Lung microvascular endothelial cell (primary cell): ENCODE data around the gene HNRNPUL2. TPM values are rescaled to one million over a fixed set of nuclear protein-coding genes. Genes with fewer than 3 reads are reported as not detected.
"Not testable (repeated sequence)": the region's sequence is repeated elsewhere in the genome, so short reads cannot be mapped to it uniquely, and the experiment has no call there.

ENCODE experiments used
- DNase-seq, 2 donors: peaks; one replicate each; pipeline versions ENCODE4 v3.0.0 to v3.0.0-alpha.2; 2010; ENCODE audit warnings: low read depth in 2 of 2
- total RNA-seq: library from RNA; depleted of rRNA; stranded (reverse); fragments of >200 nt; gene quantifications from 2 replicates; pipeline ENCODE4 v1.2.1, GENCODE V29; 2014

The HNRNPUL2 gene
- total RNA-seq, result 7.0 and 9.7 TPM in 2 replicates

DNA sequence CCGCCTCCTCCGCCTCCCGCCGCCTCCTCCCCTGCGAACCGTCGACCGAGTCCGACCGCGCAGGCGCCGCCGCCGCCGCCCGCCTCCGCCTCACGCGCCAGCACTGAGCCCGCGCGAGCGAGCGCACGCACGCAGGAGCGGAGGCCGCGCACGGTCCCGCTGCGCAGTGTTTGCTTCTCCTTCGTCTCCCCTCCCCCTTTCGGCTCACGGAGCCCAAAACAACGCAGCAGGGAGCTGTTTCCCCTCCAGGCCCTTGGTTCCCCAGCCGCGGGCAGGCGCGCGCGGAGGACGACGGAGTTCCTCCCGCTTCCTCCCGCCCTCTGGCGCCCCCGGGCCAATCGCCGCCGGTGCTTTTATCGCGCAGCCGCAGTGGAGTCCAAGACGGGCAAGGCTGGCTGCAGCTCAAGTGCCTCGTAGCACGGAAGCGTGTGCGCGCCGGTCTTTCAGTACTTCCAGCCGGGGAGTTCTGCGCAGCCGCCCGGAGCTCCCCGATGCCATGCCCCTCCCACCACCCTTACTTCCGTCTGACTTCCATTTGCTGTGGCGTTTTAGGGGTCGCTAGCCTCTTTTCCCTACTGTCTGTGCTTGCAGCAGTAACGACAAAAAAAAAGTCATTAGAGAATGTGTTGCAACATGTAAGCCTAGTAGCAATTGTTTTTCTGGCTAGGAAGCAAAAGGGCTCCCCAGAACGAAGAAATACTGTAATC lies at the start of gene HNRNPUL2:
HNRNPUL2 (minus strand) TSS at position 293 of the 707 bp plus-strand sequence. CDS start 301 bp downstream, outside the sequence.
- DNase-seq, result peak; percentile 100

DNA sequence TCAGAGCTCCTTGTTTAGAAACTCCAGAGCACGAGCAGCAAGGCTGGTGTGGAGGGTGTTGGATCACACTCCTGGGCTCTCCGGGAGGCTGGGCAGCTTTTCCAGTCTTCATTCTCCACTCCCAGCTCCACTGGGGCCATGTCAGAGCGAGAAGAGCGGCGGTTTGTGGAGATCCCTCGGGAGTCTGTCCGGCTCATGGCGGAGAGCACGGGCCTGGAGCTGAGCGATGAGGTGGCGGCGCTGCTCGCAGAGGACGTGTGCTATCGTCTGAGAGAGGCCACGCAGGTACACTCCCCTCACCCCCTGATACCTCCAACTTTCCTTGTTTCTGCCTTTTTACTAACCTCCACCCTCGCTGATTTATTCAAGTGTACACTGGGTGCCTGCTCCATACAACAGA lies 48.4 kb upstream of the HNRNPUL2 start:
- no peak for DNase-seq

DNA sequence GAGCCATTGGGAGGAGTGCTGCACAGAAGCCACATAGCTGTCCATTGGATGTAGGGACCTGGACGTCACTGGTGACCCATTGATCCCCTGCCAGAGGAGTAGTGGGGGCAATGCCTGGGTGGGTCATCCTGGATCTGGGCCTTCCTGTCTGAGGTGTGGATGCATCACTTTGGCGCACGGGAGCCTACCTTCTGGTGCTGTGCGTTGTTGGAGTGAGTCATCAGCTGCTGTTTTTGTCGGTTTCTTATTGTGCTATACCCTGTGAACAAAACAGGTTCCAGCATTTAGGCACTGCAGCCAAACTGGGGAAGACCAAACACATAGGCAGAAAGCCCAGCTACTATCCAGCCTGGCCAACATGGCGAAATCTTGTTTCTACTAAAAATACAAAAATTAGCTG lies 47.1 kb upstream of the HNRNPUL2 start:
- DNase-seq, result peak; percentile 20 to 57

DNA sequence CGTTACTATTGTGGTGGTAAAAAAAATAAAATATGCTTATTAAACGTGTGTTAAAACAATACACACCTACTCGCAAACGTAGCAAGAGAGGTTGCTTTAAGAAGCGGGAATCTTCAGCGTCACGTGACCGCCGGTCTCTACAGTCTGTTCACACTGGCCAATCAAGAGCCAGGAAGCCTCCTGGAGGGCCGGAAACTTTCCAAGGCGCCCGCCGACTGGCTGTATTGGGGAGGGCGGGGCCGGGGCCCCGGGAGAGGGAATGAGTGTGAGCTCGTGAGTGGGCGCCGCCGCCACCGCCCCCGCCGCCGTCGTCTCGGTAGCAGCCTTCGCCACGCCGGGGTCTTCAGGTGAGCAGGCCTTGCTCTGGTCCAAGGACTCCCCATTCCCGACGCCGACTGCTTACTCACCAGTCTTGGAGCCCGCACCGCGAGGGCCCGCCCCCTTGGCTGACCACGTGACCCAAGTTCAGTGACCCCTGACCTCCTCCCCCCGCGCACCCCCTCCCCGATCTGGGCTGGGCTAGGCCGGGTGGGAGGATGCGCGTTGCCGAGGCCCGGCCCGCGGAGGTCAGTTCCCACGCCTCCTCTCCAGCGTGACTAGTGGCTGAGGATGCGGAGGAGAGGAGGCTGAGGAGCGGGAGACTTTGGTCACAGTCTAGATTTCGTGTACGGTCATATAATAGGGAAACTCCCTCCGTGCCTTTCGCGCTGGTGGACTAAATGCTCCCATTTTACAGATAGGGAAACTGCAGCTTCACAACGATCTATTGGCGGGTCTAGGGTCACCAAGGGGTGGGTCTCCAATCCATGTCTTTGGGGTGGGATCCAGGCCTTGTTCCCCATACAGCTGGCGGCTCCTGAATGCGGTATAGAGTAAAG lies 44.1 kb upstream of the HNRNPUL2 start, which contains the start of gene TAF6L:
TAF6L (plus strand) TSS at position 253 of the 878 bp plus-strand sequence. CDS start 4,388 bp downstream, outside the sequence.
- peak; percentile 95 to 98 for DNase-seq

DNA sequence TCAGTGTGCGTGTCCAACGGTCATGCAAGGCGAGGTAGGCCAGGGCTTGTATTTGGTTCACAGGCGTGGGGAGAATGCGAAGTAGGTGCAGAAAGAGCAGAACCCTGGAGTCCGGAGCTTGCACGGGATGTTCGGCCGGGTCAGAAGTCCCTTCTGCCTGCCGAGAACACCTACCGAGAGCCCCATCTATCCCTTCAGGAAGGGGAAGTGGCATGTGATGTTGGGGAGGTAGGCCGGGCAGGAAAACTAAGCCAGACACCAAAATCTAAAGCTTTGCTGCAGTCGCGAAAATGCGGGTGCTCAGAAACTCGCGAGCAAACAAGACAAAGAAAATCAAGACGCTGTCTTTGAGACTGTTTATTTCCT lies 43.5 kb upstream of the HNRNPUL2 start:
- DNase-seq, result peak in 1 of 2 donors; percentile 59

DNA sequence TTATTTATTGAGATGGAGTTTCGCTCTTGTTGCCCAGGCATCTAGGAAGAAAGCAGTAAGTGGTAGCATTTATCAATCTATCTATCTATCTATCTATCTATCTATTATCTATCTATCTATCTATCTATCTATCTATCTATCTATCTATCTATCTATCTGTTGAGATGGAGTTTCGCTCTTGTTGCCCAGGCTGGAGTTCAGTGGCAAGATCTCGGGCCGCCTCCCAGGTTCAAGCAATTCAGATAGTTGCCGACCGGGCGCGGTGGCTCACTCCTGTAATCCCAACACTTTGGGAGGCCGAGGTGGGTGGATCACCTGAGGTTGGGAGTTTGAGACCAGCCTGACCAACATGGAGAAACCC lies 33.6 kb upstream of the HNRNPUL2 start:
- DNase-seq, result not testable (repeated sequence)

DNA sequence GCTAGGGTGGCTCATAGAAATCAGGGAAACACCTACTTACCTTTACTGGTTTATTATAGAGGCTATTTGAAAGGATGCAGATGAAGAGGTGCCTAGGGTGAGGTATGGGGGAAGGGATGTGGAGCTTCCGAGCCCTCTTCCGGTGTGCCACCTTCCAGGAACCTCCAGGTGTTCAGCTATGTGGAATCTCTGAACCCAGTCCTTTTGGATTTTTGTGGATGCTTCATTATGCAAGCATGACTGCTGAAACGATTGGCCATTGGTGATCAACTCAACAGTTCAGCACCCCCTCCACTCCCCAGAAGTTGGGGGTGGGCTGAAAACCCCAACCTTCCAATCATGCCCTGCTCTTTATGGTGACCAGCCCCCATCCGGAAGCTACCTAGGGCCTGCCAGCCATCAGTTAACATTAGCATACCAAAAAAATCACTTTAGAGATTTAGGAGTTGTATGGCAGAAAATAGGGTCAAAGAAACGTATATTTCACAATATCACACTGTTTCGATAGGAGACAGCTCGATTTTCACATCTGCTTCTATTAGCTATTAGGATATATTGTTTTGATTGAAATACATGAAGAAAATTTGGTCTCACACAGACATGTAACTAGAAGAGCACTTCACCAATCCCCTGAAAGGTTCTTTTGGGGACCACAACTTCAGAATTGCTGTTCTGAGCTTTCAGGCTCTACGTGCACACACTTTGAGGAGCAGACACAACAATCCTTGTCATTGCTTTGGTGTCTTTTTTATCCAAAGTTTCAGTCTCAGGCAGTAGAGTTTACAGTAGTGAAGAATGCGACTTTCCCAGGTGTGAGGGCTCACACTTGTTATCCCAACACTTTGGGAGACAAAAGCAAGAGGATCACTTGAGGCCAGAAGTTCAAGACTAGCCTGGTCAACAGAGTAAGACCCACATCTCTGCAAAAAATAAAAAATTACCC lies 30.9 kb upstream of the HNRNPUL2 start:
- no peak for DNase-seq

DNA sequence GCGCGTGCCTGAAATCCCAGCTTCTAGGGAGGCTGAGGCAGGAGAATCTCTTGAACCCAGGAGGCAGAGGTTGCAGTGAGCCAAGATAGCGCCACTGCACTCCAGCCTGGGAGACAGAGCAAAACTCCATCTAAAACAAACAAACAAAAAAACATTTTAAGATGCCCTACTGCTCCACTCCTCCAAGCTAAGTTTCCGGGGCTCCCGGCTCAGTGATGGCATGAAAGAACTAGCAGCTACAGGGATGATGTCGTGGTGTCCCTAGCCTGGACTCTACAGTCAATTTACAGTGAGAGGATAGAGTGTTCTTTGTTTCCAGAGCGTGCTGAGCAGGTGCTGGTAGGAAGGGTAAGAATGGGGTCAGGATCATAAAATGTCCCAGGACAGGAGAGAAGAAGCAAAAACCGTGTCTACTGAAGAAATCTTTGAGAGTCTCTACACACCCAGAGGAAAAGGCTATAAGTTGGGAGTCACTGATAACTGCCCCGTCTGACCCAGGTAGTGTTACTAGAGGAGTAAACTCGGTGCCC lies 27.9 kb upstream of the HNRNPUL2 start:
- DNase-seq, result no peak

DNA sequence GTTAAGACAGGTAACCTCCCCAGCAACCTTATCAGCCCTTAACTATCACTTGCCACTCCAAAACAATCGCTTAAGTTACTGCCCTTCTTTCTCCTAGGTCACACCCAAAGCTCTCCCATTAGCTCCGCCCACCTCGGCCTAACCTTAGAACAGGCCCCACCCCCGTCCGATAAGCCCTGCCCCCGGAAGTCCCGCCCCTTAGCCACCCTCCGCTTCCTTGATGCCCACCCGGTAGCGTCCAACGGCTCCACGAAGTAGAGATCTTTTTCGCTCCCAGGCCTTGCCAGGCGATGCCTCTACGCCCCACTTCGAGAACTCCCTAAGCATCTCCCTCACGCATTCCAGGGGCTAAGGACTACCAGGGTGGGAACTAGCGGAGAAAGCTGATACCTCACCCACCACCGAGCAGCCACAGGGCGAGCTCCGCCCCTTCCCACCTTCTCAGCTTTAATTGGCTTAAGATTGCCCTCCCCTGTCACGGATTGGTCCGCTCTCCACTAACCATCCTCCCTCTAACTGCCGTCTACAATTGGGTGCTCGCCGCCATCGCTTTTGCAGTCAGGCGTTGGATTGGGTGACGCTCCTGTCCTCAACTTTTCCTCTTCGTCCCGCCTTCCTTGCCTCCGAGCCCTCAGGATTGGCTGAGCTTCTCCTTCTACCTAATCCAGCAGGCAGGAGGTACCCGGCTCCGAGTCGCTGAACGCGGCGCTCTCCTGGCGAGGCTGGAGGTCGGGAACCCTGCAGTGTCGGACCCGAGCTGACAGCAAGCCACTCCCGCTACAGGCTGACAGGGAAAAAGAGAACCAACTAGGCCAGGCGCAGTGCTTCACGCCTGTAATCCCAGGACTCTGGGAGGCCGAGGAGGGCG lies 26.7 kb upstream of the HNRNPUL2 start, which contains the start of gene ZBTB3:
ZBTB3 (minus strand) TSS at position 425 of the 868 bp plus-strand sequence. CDS start 496 bp downstream, outside the sequence.
- DNase-seq, result peak; percentile 100

DNA sequence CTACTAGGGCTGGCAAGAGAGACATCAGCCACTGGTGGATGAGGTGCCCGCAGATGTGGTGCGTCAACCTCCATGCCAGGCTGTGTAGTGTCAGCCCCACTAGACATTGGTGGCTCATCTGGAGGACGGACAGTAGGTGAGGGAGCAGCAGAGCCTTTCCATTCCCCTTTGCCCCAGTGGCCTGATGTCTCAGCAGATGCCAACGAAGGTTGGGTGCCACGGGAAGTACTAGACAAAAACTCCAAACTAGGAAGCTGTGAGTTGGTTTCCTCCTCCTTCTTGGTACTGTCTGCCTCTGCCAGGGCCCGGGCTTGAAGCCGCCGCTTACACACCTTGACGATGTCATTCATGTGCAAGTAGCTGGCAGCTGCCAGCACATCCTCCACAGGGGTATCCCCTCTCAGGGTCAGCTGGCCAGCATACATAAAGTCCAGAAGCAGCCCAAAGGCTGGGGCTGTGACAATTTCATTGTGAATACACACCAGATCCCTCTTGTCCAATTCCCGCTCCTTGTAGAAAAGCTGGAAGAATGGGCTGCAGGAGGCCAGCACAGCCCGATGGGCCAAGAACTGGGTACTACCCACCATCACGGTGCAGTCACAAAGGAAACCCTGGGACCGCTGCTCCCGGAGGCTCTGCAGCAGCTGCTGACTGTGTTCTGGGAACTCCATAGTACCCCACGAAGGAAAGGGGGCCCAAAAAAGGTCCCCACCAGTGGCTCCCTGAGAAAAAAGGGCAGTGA lies 25.9 kb upstream of the HNRNPUL2 start:
- no peak for DNase-seq

DNA sequence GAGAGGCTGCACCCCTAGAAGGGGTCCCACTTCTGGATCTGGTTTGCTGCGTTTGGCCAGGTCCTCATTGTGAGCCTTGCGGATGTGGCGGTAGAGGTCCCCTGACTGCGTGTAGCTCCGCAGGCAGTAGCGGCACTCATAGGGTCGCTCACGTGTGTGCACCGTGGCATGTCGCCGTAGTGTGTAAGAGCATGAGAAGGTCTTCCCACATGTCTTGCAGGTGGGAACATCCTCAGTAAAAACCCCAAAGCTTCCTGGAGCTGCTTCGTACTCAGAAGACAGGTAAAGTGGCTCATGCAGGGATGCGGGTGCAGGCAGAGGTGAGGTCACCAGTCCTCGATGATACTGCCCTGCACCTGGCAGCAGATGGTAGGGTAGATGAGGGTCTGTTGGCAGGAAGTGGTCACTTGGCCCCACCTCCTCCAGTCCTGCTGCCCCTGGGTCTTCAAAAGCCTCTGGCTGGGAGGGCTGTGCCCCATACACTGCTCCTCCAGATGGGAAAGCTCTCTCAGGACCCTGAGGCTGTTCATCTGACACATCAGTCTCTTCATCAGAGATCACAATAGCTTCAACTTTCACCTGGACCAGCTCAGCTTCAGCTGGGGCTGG lies 25.0 kb upstream of the HNRNPUL2 start:
- DNase-seq, result no peak

DNA sequence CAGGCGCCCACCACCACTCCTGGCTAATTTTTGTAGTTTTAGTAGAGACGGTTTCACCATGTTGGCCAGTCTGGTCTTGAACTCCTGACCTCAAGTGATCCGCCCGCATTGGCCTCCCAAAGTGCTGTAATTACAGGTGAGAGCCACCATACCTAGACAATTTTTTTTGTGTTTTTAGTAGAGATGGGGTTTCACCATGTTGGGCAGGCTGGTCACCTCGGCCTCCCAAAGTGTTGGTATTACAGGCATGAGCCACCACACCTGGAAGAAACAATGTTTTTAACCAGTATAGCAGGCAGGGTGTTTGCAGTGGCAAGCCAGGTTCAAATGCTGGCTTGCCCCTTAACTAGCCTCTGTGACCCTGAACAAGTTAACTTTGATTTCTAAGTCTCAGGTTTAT lies 22.7 kb upstream of the HNRNPUL2 start:
- not testable (repeated sequence) for DNase-seq

DNA sequence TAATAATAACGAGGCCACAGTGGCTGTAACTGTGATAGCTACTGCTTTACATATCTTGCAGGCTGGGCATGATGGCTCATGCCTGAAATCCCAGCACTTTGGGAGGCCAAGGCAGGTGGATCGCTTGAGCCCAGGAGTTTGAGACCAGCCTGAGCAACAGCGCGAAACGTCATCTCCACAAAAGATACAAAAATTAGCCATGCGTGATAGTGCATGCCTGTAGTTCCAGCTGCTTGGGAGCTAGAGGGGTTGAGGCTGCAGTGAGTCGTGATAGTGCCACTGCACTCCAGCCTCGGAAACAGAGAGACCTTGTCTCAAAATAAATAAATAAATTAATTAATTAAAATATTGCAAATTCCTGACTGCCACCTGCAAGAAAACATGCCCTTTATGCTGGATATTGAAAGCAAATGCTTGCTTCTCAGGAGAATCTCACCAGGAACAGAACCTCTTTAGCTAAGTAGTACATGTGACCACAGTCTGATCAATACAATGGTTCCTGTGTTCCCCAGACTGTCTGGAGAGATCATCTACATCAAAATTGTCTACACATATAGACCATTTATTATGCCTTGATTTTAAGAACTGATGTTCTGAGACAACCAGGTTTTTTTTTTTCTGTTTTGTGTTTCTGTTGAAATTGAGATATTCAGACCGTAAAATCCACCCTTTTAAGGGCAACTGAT lies 20.4 kb upstream of the HNRNPUL2 start:
- no peak for DNase-seq

DNA sequence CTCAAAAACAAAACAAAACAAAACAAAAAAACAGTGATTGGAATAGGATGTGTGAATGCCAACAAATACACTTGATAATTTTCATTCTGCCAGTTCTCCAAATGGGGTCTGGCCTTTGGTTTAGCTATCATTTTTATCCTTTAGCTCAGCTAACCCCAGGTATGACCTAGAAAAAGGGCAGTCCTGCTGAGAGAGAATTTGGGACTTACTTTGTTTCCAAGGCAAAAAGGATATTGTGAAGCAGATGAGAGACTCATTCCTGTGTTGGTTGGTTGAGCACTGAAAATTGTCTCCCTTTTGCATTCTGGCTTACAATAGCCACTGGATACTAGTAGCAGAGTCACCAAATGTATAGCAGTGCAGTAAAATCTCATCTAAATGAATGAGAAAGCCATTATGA lies 9.9 kb upstream of the HNRNPUL2 start:
- DNase-seq, result no peak

DNA sequence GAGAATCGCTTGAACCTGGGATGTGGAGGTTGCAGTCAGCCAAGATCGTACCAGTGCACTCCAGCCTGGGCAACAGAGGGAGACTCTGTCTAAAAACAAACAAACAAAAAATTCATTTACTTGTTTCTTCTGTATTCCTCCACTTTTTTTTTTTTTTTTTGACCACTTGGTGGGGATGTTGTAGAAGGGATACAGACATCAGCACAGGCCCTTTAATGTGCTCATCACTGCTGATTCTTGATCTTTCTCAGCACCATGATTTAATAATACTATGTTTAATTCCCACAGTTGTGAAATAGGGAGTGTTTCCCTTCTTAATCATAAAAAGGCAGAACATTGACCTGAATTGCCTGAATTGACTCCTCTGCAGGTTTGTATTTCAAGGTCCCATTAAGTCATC lies 5.6 kb upstream of the HNRNPUL2 start:
- DNase-seq, result peak; percentile 28 to 45

DNA sequence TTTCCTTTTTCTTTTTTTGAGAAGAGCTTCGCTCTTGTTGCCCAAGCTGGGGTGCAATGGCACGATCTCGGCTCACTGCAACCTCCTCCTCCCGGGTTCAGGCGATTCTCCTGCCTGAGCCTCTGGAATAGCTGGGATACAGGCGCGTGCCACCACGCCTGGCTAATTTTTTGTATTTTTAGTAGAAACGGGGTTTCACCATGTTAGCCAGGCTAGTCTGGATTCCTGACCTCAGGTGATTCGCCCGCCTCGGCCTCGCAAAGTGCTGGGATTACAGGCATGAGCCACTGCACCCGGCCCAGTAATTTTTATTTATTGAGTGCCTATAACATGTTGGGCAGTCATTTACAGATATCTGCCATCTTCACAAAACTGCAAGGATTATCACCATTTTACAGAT lies 2.8 kb upstream of the HNRNPUL2 start:
- not testable (repeated sequence) for DNase-seq

DNA sequence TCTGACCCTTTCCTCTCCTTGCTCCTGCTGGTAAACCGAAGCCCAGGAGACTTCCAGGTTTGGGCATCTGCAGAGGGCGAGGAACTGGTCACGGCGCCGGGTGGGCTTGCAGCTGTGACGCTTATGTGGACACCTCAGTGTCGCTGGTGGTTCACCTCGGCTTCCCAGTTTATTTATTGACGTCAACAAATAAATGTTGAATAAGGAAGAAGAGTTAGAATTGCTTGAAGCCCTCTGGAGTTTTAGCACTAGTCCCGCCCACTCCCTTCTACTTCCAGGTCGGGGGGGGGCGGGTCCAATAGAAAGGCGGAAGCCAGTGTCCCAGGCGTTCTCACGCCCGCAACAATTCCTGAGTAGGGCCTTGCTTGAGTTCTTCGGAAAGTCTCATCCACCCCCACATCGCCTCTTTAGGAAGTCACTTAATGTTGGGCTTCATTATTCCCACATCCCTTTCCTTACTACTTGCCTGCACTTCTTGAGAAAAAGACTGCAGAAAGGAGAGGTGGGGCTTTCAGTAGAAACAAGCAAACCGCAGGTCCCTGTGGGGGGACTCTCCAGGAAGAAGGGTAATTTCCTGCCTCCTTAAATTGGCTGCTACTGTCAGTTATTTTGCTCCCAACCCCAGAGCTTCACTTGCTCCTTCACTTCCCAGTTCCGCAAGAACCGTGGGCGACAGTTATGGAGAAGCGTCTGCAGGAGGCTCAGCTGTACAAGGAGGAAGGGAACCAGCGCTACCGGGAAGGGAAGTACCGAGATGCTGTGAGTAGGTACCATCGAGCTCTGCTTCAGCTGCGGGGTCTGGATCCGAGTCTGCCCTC lies 1.1 kb upstream of the HNRNPUL2 start, which contains the start of gene TTC9C:
TTC9C (plus strand) TSS at position 316 of the 818 bp plus-strand sequence; CDS start at position 679, 363 bp downstream.
- DNase-seq, result peak; percentile 87 to 89

DNA sequence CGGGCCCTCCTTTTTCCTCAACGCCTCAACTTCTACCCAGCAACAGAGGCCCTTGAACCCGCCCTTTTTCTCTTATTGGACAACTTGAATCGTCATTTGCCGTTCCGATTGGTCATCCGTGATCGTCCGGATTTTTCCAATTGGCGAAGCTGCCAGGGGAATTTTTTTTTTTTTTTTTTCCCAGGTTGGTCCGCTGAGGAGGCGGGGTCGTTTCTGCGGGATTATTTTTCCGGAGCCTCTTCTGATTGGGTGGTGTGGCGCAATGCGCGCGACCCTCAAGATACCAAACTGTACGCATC lies 564 bp upstream of the HNRNPUL2 start:
- DNase-seq, result peak; percentile 98
